ENCODE results near the gene AXIN2. TPM values are rescaled to one million over a fixed set of nuclear protein-coding genes. Genes with fewer than 3 reads are reported as not detected.

The AXIN2 gene
- total RNA-seq, 1 donor from 2014 or later, result 44.8 TPM

GRCh38 chr17:65595071-65595656 lies 33.7 kb upstream of the AXIN2 start:
- Mint-ChIP-seq H3K36me3 (ENCODE audit: low read depth, unreplicated experiment) (peaks cover 3% of the 10 kb centered on the region), H3K27me3 (ENCODE audit: unreplicated experiment) (peaks cover 1% of the 10 kb centered on the region), H3K27ac (ENCODE audit: unreplicated experiment) (no peak overlapping the region), H3K4me3 (ENCODE audit: unreplicated experiment) (no peak overlapping the region), H3K4me1 (ENCODE audit: unreplicated experiment) (peaks cover 13% of the 10 kb centered on the region), H3K9me3 (ENCODE audit: unreplicated experiment) (no peaks in the 10 kb centered on the region)
- DNase-seq (ENCODE audit: low spot score), result no peak
- no peak for TF ChIP-seq CTCF (IDR thresholded peaks at IDR 0.05; ENCODE audit: unreplicated experiment)

GRCh38 chr17:65593855-65594845 lies 32.7 kb upstream of the AXIN2 start:
- Mint-ChIP-seq H3K4me1 (ENCODE audit: unreplicated experiment) (peaks cover 13% of the 10 kb centered on the region), H3K9me3 (ENCODE audit: unreplicated experiment) (no peaks in the 10 kb centered on the region), H3K4me3 (ENCODE audit: unreplicated experiment) (no peak overlapping the region), H3K27me3 (ENCODE audit: unreplicated experiment) (peaks cover 1% of the 10 kb centered on the region), H3K36me3 (ENCODE audit: low read depth, unreplicated experiment) (peaks cover 3% of the 10 kb centered on the region), H3K27ac (ENCODE audit: unreplicated experiment) (peak overlapping the region; percentile 11)
- no peak for DNase-seq (ENCODE audit: low spot score)
- no peak for TF ChIP-seq CTCF (IDR thresholded peaks at IDR 0.05; ENCODE audit: unreplicated experiment)

- H3K4me3 Mint-ChIP-seq (ENCODE audit: unreplicated experiment), result no peak overlapping the region
Measured at GRCh38 chr17:65593092-65593854, 31.8 kb upstream of the AXIN2 start.

GRCh38 chr17:65592125-65592965 lies 30.9 kb upstream of the AXIN2 start:
- no peak overlapping the region for H3K27ac Mint-ChIP-seq (ENCODE audit: unreplicated experiment)
- no peak overlapping the region for H3K4me3 Mint-ChIP-seq (ENCODE audit: unreplicated experiment)
- no peak for DNase-seq (ENCODE audit: low spot score)
- H3K27me3 Mint-ChIP-seq (ENCODE audit: unreplicated experiment), result peaks cover 1% of the 10 kb centered on the region
- peaks cover 18% of the 10 kb centered on the region for H3K4me1 Mint-ChIP-seq (ENCODE audit: unreplicated experiment)
- no peak for TF ChIP-seq CTCF (IDR thresholded peaks at IDR 0.05; ENCODE audit: unreplicated experiment)
- H3K9me3 Mint-ChIP-seq (ENCODE audit: unreplicated experiment), result no peaks in the 10 kb centered on the region
- H3K36me3 Mint-ChIP-seq (ENCODE audit: low read depth, unreplicated experiment), result no peaks in the 10 kb centered on the region

More at GRCh38 chr17:65593092-65593854, 31.8 kb upstream of the AXIN2 start:
- no peak for DNase-seq (ENCODE audit: low spot score)
- Mint-ChIP-seq H3K27ac (ENCODE audit: unreplicated experiment) (no peak overlapping the region), H3K36me3 (ENCODE audit: low read depth, unreplicated experiment) (no peaks in the 10 kb centered on the region), H3K27me3 (ENCODE audit: unreplicated experiment) (peaks cover 1% of the 10 kb centered on the region), H3K4me1 (ENCODE audit: unreplicated experiment) (peaks cover 14% of the 10 kb centered on the region), H3K9me3 (ENCODE audit: unreplicated experiment) (no peaks in the 10 kb centered on the region)
- TF ChIP-seq CTCF (IDR thresholded peaks at IDR 0.05; ENCODE audit: unreplicated experiment), result no peak
